Measurements from ENCODE around the gene FCGR3A.
"Not testable (repeated sequence)": the region's sequence is repeated elsewhere in the genome, so short reads cannot be mapped to it uniquely, and the experiment has no call there.

FCGR3A gene

DNA sequence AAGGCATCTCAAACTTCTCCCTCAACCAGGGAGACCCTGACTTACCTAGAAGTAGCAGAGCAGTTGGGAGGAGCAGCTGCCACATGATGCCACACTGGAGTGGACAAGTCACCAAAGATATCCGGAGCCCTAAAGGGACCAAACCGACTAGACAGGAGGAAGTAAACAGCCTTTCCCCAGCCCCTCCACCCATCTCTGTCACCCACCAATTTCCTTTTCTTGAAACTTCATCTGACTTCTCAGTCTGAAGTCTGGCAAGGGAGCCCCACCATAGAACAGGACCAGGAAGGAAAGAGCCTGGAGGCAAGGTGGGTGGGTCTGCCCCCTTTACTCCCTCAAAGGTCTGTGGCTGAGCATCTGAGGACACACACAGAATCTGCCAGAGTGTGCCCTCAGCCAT lies at the start of gene FCGR3A:
Gene FCGR3A, minus strand, starts transcription at position 167 of the 400 bp plus-strand sequence. Its CDS starts 82 bp downstream, at position 85.
- Histone ChIP-seq H3K9ac (ENCODE audit: low read length) (no peak within 1 kb of the TSS), H3K27ac (ENCODE audit: low read length) (no peak within 1 kb of the TSS), H3K4me3 (ENCODE audit: low read length) (no peak within 1 kb of the TSS), H3K36me3 (ENCODE audit: control insufficient read depth, low read depth, low read length) (no peaks in the 10 kb centered on the region), H3K4me1 (ENCODE audit: control insufficient read depth, low read depth, low read length) (no peaks in the 10 kb centered on the region), H3K27me3 (ENCODE audit: control insufficient read depth, insufficient read depth, low read length) (no peaks in the 10 kb centered on the region), H3K9me3 (ENCODE audit: control insufficient read depth, low read depth, low read length) (no peaks in the 10 kb centered on the region)

GRCh38 chr1:161597077-161597476 lies 47.5 kb upstream of the FCGR3A start:
- H3K4me1 ChIP-seq (ENCODE audit: control insufficient read depth, low read depth, low read length); H3K36me3 ChIP-seq (ENCODE audit: control insufficient read depth, low read depth, low read length); H3K4me3 ChIP-seq (ENCODE audit: low read length); H3K27ac ChIP-seq (ENCODE audit: low read length); H3K9ac ChIP-seq (ENCODE audit: low read length); H3K9me3 ChIP-seq (ENCODE audit: control insufficient read depth, low read depth, low read length); H3K27me3 ChIP-seq (ENCODE audit: control insufficient read depth, insufficient read depth, low read length): not testable (repeated sequence)

DNA sequence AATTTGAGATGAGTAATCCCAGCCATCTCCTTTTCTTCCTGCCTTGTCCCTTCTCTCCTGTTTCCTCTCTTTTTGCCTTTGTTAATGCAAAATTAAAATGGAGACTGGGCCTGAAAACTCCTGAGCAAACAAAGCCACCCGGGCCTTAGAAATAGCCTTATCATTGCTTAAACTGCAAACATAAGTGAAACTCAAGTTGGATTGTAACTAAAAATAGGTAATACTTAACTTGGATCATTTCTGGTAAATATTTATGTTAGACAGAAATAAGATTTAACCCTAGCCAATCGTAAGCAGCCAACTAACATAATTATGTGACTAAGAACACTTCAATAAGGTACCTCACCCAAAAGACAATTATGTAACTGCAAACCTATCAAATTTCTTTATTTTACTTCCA lies 46.0 kb upstream of the FCGR3A start:
- not testable (repeated sequence) for H3K9me3 ChIP-seq (ENCODE audit: control insufficient read depth, low read depth, low read length); H3K27me3 ChIP-seq (ENCODE audit: control insufficient read depth, insufficient read depth, low read length); H3K9ac ChIP-seq (ENCODE audit: low read length); H3K4me3 ChIP-seq (ENCODE audit: low read length); H3K4me1 ChIP-seq (ENCODE audit: control insufficient read depth, low read depth, low read length); H3K36me3 ChIP-seq (ENCODE audit: control insufficient read depth, low read depth, low read length); H3K27ac ChIP-seq (ENCODE audit: low read length)

DNA sequence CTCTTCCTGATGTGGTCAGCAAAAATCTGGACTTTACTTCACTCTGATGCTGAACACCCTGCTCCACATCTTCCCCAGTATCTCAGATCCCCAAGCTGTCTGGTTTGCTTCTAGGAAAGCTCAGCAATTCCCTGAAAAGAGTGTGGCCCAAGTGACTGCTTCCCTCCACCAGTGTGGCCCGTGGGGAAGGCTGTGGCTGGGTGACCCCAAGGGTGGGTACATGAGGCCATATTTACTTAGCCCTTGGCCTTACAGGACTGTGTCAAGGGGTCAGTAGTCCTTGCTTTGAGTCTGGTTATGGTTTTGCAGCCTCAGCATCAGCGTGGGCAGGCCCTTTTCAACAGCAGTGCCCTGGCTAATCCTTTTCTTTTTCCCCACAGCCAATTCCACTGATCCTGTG lies 45.6 kb upstream of the FCGR3A start:
- not testable (repeated sequence) for H3K4me3 ChIP-seq (ENCODE audit: low read length); H3K9ac ChIP-seq (ENCODE audit: low read length); H3K27me3 ChIP-seq (ENCODE audit: control insufficient read depth, insufficient read depth, low read length); H3K9me3 ChIP-seq (ENCODE audit: control insufficient read depth, low read depth, low read length); H3K36me3 ChIP-seq (ENCODE audit: control insufficient read depth, low read depth, low read length); H3K27ac ChIP-seq (ENCODE audit: low read length); H3K4me1 ChIP-seq (ENCODE audit: control insufficient read depth, low read depth, low read length)

- H3K9me3 ChIP-seq (ENCODE audit: control insufficient read depth, low read depth, low read length); H3K4me1 ChIP-seq (ENCODE audit: control insufficient read depth, low read depth, low read length); H3K4me3 ChIP-seq (ENCODE audit: low read length): not testable (repeated sequence)
Measured at GRCh38 chr1:161594269-161594984, 44.8 kb upstream of the FCGR3A start.

GRCh38 chr1:161593092-161593755 lies 43.6 kb upstream of the FCGR3A start:
- not testable (repeated sequence) for H3K36me3 ChIP-seq (ENCODE audit: control insufficient read depth, low read depth, low read length); H3K27ac ChIP-seq (ENCODE audit: low read length); H3K9me3 ChIP-seq (ENCODE audit: control insufficient read depth, low read depth, low read length); H3K4me3 ChIP-seq (ENCODE audit: low read length); H3K9ac ChIP-seq (ENCODE audit: low read length); H3K4me1 ChIP-seq (ENCODE audit: control insufficient read depth, low read depth, low read length); H3K27me3 ChIP-seq (ENCODE audit: control insufficient read depth, insufficient read depth, low read length)

More at GRCh38 chr1:161594269-161594984, 44.8 kb upstream of the FCGR3A start:
- not testable (repeated sequence) for H3K27me3 ChIP-seq (ENCODE audit: control insufficient read depth, insufficient read depth, low read length); H3K27ac ChIP-seq (ENCODE audit: low read length); H3K36me3 ChIP-seq (ENCODE audit: control insufficient read depth, low read depth, low read length); H3K9ac ChIP-seq (ENCODE audit: low read length)

DNA sequence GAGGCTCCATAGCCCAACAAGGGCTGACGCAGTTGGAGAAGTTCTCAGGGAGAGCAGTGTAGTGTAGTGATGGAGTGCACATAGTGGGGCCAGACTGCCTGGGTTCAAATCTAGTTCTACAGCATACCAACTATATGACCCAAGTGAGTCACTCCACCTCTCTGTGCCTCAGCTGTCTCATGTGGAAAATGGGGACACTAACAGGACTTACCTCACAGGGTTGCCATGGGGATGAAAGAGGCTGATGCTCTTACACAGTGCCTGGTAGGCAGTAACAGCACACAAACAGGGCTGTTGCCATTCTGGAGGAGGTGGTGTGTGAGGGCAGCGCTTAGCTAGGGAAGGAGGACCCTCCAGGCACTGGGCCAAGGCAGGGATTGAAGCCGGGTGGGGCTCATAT lies 43.0 kb upstream of the FCGR3A start:
- H3K27me3 ChIP-seq (ENCODE audit: control insufficient read depth, insufficient read depth, low read length): not testable (repeated sequence)

GRCh38 chr1:161589920-161590319 lies 40.3 kb upstream of the FCGR3A start:
- H3K27ac ChIP-seq (ENCODE audit: low read length); H3K27me3 ChIP-seq (ENCODE audit: control insufficient read depth, insufficient read depth, low read length); H3K9me3 ChIP-seq (ENCODE audit: control insufficient read depth, low read depth, low read length): not testable (repeated sequence)

More for the DNA sequence above, 43.0 kb upstream of the FCGR3A start:
- not testable (repeated sequence) for H3K9me3 ChIP-seq (ENCODE audit: control insufficient read depth, low read depth, low read length); H3K27ac ChIP-seq (ENCODE audit: low read length); H3K9ac ChIP-seq (ENCODE audit: low read length); H3K36me3 ChIP-seq (ENCODE audit: control insufficient read depth, low read depth, low read length); H3K4me1 ChIP-seq (ENCODE audit: control insufficient read depth, low read depth, low read length); H3K4me3 ChIP-seq (ENCODE audit: low read length)

DNA sequence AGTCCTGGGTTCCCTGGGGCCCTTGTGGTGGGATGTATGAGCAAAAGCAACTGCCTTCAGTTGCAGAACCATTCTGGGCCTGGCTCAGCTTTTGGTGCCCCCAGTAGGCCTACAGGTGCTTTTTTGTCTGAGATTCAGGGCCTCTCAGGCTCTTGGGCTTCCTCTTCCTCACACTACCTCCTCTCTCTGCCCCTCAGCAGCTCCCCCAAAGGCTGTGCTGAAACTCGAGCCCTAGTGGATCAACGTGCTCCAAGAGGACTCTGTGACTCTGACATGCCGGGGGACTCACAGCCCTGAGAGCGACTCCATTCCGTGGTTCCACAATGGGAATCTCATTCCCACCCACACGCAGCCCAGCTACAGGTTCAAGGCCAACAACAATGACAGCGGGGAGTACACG lies 39.7 kb upstream of the FCGR3A start:
- H3K9ac ChIP-seq (ENCODE audit: low read length); H3K27me3 ChIP-seq (ENCODE audit: control insufficient read depth, insufficient read depth, low read length); H3K4me3 ChIP-seq (ENCODE audit: low read length); H3K27ac ChIP-seq (ENCODE audit: low read length); H3K4me1 ChIP-seq (ENCODE audit: control insufficient read depth, low read depth, low read length); H3K9me3 ChIP-seq (ENCODE audit: control insufficient read depth, low read depth, low read length); H3K36me3 ChIP-seq (ENCODE audit: control insufficient read depth, low read depth, low read length): not testable (repeated sequence)

More at GRCh38 chr1:161589920-161590319, 40.3 kb upstream of the FCGR3A start:
- H3K9ac ChIP-seq (ENCODE audit: low read length); H3K4me1 ChIP-seq (ENCODE audit: control insufficient read depth, low read depth, low read length); H3K4me3 ChIP-seq (ENCODE audit: low read length); H3K36me3 ChIP-seq (ENCODE audit: control insufficient read depth, low read depth, low read length): not testable (repeated sequence)

GRCh38 chr1:161588596-161588995 lies 39.0 kb upstream of the FCGR3A start:
- not testable (repeated sequence) for H3K36me3 ChIP-seq (ENCODE audit: control insufficient read depth, low read depth, low read length); H3K9ac ChIP-seq (ENCODE audit: low read length); H3K4me1 ChIP-seq (ENCODE audit: control insufficient read depth, low read depth, low read length); H3K27ac ChIP-seq (ENCODE audit: low read length); H3K27me3 ChIP-seq (ENCODE audit: control insufficient read depth, insufficient read depth, low read length); H3K9me3 ChIP-seq (ENCODE audit: control insufficient read depth, low read depth, low read length); H3K4me3 ChIP-seq (ENCODE audit: low read length)

GRCh38 chr1:161582882-161583281 lies 33.3 kb upstream of the FCGR3A start:
- H3K27me3 ChIP-seq (ENCODE audit: control insufficient read depth, insufficient read depth, low read length); H3K27ac ChIP-seq (ENCODE audit: low read length); H3K4me1 ChIP-seq (ENCODE audit: control insufficient read depth, low read depth, low read length); H3K36me3 ChIP-seq (ENCODE audit: control insufficient read depth, low read depth, low read length); H3K4me3 ChIP-seq (ENCODE audit: low read length); H3K9me3 ChIP-seq (ENCODE audit: control insufficient read depth, low read depth, low read length); H3K9ac ChIP-seq (ENCODE audit: low read length): not testable (repeated sequence)

DNA sequence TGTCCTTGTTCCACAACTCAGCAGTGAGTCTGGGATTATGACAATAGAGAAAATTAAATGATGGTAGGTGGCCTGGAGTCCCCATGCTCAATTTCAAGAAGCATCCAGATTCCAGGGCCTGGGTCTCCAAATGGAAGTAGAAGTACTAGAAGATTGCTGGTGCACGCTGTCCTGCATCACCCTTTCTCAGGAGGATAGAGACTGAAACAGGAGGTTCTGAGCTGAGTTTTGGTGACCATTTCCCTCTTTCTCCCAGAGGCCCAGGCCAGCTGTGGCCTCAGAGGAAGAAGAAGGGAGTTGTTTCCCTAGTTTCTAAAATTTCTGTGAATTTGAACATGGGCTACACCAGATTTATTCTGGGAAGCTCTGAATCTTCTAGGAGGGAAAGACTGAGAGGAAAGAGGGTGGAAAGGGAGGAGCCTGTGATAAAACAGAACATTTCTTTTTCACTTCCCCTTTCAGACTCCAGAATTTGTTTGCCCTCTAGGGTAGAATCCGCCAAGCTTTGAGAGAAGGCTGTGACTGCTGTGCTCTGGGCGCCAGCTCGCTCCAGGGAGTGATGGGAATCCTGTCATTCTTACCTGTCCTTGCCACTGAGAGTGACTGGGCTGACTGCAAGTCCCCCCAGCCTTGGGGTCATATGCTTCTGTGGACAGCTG lies 31.4 kb upstream of the FCGR3A start:
- not testable (repeated sequence) for H3K27me3 ChIP-seq (ENCODE audit: control insufficient read depth, insufficient read depth, low read length); H3K36me3 ChIP-seq (ENCODE audit: control insufficient read depth, low read depth, low read length); H3K4me3 ChIP-seq (ENCODE audit: low read length)

More for the DNA sequence above, 31.4 kb upstream of the FCGR3A start:
- H3K9ac ChIP-seq (ENCODE audit: low read length); H3K4me1 ChIP-seq (ENCODE audit: control insufficient read depth, low read depth, low read length); H3K27ac ChIP-seq (ENCODE audit: low read length); H3K9me3 ChIP-seq (ENCODE audit: control insufficient read depth, low read depth, low read length): not testable (repeated sequence)

Data from iPS-18a (cell line).